Renal cortex interstitium (tissue), 15 donors: ENCODE data around the gene VSTM2A. TPM values are rescaled to one million over a fixed set of nuclear protein-coding genes. Genes with fewer than 3 reads are reported as not detected.
"Not testable (repeated sequence)": the region's sequence is repeated elsewhere in the genome, so short reads cannot be mapped to it uniquely, and the experiment has no call there.

Experiments used
- DNase-seq, 11 donors: peaks; one replicate each; pipeline ENCODE4 v3.0.0-alpha.2; 2013; ENCODE audit warnings: low read depth in 9 of 11, low spot score in 4 of 11; ENCODE audit errors: extremely low read depth in 1 of 11
- long read RNA-seq, 16 experiments: transcript quantifications; one replicate each; lab custom pipeline, GENCODE V29; 2026
- polyA plus RNA-seq, 3 donors: library from polyadenylated mRNA; unstranded; fragments of 120-200 nt; gene quantifications; one replicate each; pipeline ENCODE4 v1.2.1, GENCODE V29; 2013; ENCODE audit not compliant: insufficient read length in 3 of 3

The VSTM2A gene
- 1 to 10 TPM; 1.4 to 2.3 (median 2.0) TPM for polyA plus RNA-seq
- long read RNA-seq, donor 1, partial matches to known transcripts, result 0 of 1 reads
- long read RNA-seq, donor 1, other reads (novel, unspliced or antisense), result 0 of 1 reads
- long read RNA-seq, donor 2, partial matches to known transcripts, result 0 of 1 reads
- long read RNA-seq, donor 2, other reads (novel, unspliced or antisense), result 0 of 1 reads
- long read RNA-seq, donor 3, result 0 reads
- long read RNA-seq, donor 4, partial matches to known transcripts, result 0 of 1 reads
- long read RNA-seq, donor 4, other reads (novel, unspliced or antisense), result 0 of 1 reads
- long read RNA-seq, donor 5, result 0 reads
- long read RNA-seq, donor 6, result 0 reads
- long read RNA-seq, donor 7, partial matches to known transcripts, result 0 of 1 reads
- long read RNA-seq, donor 7, other reads (novel, unspliced or antisense), result 0 of 1 reads
- long read RNA-seq, donor 8, result 0 reads
- long read RNA-seq, donor 9, partial matches to known transcripts, result 0 of 1 reads
- long read RNA-seq, donor 9, other reads (novel, unspliced or antisense), result 0 of 1 reads
- long read RNA-seq, donor 10, partial matches to known transcripts, result 0 of 1 reads
- long read RNA-seq, donor 10, other reads (novel, unspliced or antisense), result 0 of 1 reads
- long read RNA-seq, donor 11, partial matches to known transcripts, result 0 of 1 reads
- long read RNA-seq, donor 11, other reads (novel, unspliced or antisense), result 0 of 1 reads
- long read RNA-seq, donor 12, result 0 reads
- long read RNA-seq, donor 13, result 0 reads
- long read RNA-seq, donor 14, partial matches to known transcripts, result 0 of 1 reads
- long read RNA-seq, donor 14, other reads (novel, unspliced or antisense), result 0 of 1 reads
- long read RNA-seq, donor 15, result 0 reads
- long read RNA-seq, donor 16, partial matches to known transcripts, result 0 of 3 reads
- long read RNA-seq, donor 16, other reads (novel, unspliced or antisense), result 0 of 3 reads

GRCh38 chr7:54541669-54542625 lies at the start of gene VSTM2A:
Gene VSTM2A, plus strand, starts transcription at chr7:54542375. Its CDS starts 356 bp downstream, at chr7:54542731.
- peak in 8 of 11 donors; percentile 15 to 52 (median 30) for DNase-seq

- DNase-seq, result not testable (repeated sequence)
Measured at GRCh38 chr7:54504531-54504930, 37.6 kb upstream of the VSTM2A start.

- no peak for DNase-seq
Measured at GRCh38 chr7:54529568-54529967, 12.6 kb upstream of the VSTM2A start.

- no peak for DNase-seq
Measured at GRCh38 chr7:54538122-54538521, 4.1 kb upstream of the VSTM2A start.

GRCh38 chr7:54543051-54543488 lies 895 bp downstream of the VSTM2A start:
- peak in 5 of 11 donors; percentile 24 to 46 (median 31) for DNase-seq

- DNase-seq, result no peak
Measured at GRCh38 chr7:54544149-54544526, 2.0 kb downstream of the VSTM2A start.

- DNase-seq, result no peak
Measured at GRCh38 chr7:54544527-54545240, 2.5 kb downstream of the VSTM2A start.

GRCh38 chr7:54545241-54545563 lies 3.0 kb downstream of the VSTM2A start:
- DNase-seq, result no peak

GRCh38 chr7:54546081-54546985 lies 4.2 kb downstream of the VSTM2A start:
- peak in 1 of 11 donors; percentile 13 for DNase-seq

- DNase-seq, result peak in 1 of 11 donors; percentile 13
Measured at GRCh38 chr7:54546986-54547314, 4.8 kb downstream of the VSTM2A start.

GRCh38 chr7:54550471-54550870 lies 8.3 kb downstream of the VSTM2A start:
- DNase-seq, result no peak

- DNase-seq, result no peak
Measured at GRCh38 chr7:54556121-54556520, 13.9 kb downstream of the VSTM2A start.

- DNase-seq, result no peak
Measured at GRCh38 chr7:54559401-54559800, 17.2 kb downstream of the VSTM2A start.

- DNase-seq, result no peak
Measured at GRCh38 chr7:54560198-54560597, 18.0 kb downstream of the VSTM2A start.

GRCh38 chr7:54560723-54561122 lies 18.5 kb downstream of the VSTM2A start:
- DNase-seq, result no peak

GRCh38 chr7:54563329-54563916 lies 21.2 kb downstream of the VSTM2A start:
- no peak for DNase-seq

- DNase-seq, result no peak
Measured at GRCh38 chr7:54565432-54565831, 23.3 kb downstream of the VSTM2A start.
